LNCaP clone FGC (cell line): ENCODE results near the gene AKNA.

Experiments used
- DNase-seq: peaks from one replicate; pipeline ENCODE4 v3.0.0-alpha.2; 2011; ENCODE audit warnings: low read depth
- H3K4me3 ChIP-seq: 2 replicates; pipeline ENCODE4 v1.5.1; 2011; ENCODE audit warnings: mild to moderate bottlenecking, low read depth, low read length, control low read depth
- CTCF ChIP-seq: IDR thresholded peaks from 2 replicates; pipeline ENCODE4 v1.5.1; 2012; ENCODE audit warnings: mild to moderate bottlenecking; ENCODE audit not compliant: control insufficient read depth, insufficient read depth; ENCODE audit errors: extremely low read depth

The AKNA gene

GRCh38 chr9:114431770-114432169 lies 44.0 kb upstream of the AKNA start:
- no peak overlapping the region for H3K4me3 ChIP-seq
- DNase-seq = no peak
- no peak for TF ChIP-seq CTCF

GRCh38 chr9:114431003-114431402 lies 43.2 kb upstream of the AKNA start:
- no peak overlapping the region for H3K4me3 ChIP-seq
- no peak for DNase-seq
- TF ChIP-seq CTCF = no peak

- no peak for DNase-seq
- no peak for TF ChIP-seq CTCF
Measured at GRCh38 chr9:114430457-114430856, 42.7 kb upstream of the AKNA start.

GRCh38 chr9:114429488-114429887 lies 41.7 kb upstream of the AKNA start:
- H3K4me3 ChIP-seq = no peak overlapping the region
- TF ChIP-seq CTCF = no peak
- no peak for DNase-seq

More at GRCh38 chr9:114430457-114430856, 42.7 kb upstream of the AKNA start:
- H3K4me3 ChIP-seq = no peak overlapping the region

GRCh38 chr9:114428466-114428865 lies 40.7 kb upstream of the AKNA start:
- no peak for DNase-seq
- no peak overlapping the region for H3K4me3 ChIP-seq
- no peak for TF ChIP-seq CTCF

GRCh38 chr9:114427644-114428043 lies 39.9 kb upstream of the AKNA start:
- no peak for TF ChIP-seq CTCF
- DNase-seq = no peak
- no peak overlapping the region for H3K4me3 ChIP-seq
